Middle frontal gyrus (tissue), 1 donor: ENCODE results near the gene PPFIA4.
"Not testable (repeated sequence)": the region's sequence is repeated elsewhere in the genome, so short reads cannot be mapped to it uniquely, and the experiment has no call there.

Experiments used
- DNase-seq: peaks from one replicate; pipeline ENCODE4 v3.0.0-alpha.2; 2015; ENCODE audit warnings: low spot score; ENCODE audit errors: extremely low spot score

The PPFIA4 gene

GRCh38 chr1:203017061-203017460 is 9.2 kb upstream of the PPFIA4 start:
- no peak for DNase-seq

GRCh38 chr1:203017692-203018091 is 8.6 kb upstream of the PPFIA4 start:
- DNase-seq: no peak

- DNase-seq: not testable (repeated sequence)
Observed at GRCh38 chr1:203022855-203023254, 3.4 kb upstream of the PPFIA4 start.

GRCh38 chr1:203025686-203026030 is 633 bp upstream of the PPFIA4 start:
- no peak for DNase-seq

- DNase-seq: no peak
Observed at GRCh38 chr1:203026666-203027663, 674 bp downstream of the PPFIA4 start.

- DNase-seq: no peak
Observed at GRCh38 chr1:203028067-203028783, 1.9 kb downstream of the PPFIA4 start.

GRCh38 chr1:203028784-203029553 is 2.7 kb downstream of the PPFIA4 start:
- DNase-seq: no peak

- no peak for DNase-seq
Observed at GRCh38 chr1:203031467-203031866, 5.2 kb downstream of the PPFIA4 start.

- DNase-seq: no peak
Observed at GRCh38 chr1:203033287-203033686, 7.0 kb downstream of the PPFIA4 start.

GRCh38 chr1:203033917-203034316 is 7.6 kb downstream of the PPFIA4 start:
- DNase-seq: no peak

- DNase-seq: no peak
Observed at GRCh38 chr1:203034422-203035110, 8.3 kb downstream of the PPFIA4 start.

- DNase-seq: no peak
Observed at GRCh38 chr1:203035111-203036000, 9.1 kb downstream of the PPFIA4 start.

- no peak for DNase-seq
Observed at GRCh38 chr1:203036135-203036534, 9.8 kb downstream of the PPFIA4 start.

- no peak for DNase-seq
Observed at GRCh38 chr1:203036537-203036936, 10.2 kb downstream of the PPFIA4 start.

- no peak for DNase-seq
Observed at GRCh38 chr1:203037509-203038190, 11.4 kb downstream of the PPFIA4 start.

GRCh38 chr1:203038217-203038741 is 12.0 kb downstream of the PPFIA4 start:
- peak; percentile 58 for DNase-seq

GRCh38 chr1:203038891-203039608 is 12.8 kb downstream of the PPFIA4 start:
- no peak for DNase-seq
